ENCODE results near the gene C1orf167.

- no peak for TF ChIP-seq POLR2A (IDR thresholded peaks at IDR 0.05; ENCODE audit: low read depth, low read length)
- no peak for TF ChIP-seq POLR2AphosphoS5 (IDR thresholded peaks at IDR 0.05; ENCODE audit: low read depth, low read length)
- no peak for TF ChIP-seq SPI1 (IDR thresholded peaks at IDR 0.05; ENCODE audit: low read depth, low read length)
- no peak for TF ChIP-seq PAX5 (IDR thresholded peaks at IDR 0.05; ENCODE audit: insufficient read depth, low read length, severe bottlenecking)
- no peak for TF ChIP-seq TAF1 (IDR thresholded peaks at IDR 0.05; ENCODE audit: low read depth, low read length)
- no peak for TF ChIP-seq POU2F2 (IDR thresholded peaks at IDR 0.05; ENCODE audit: low read depth, low read length)
These were observed 30.2 kb upstream of the C1orf167 start for GRCh38 chr1:11731691-11732283.

Measured in GM12891 (cell line).